H9 (cell line): ENCODE data around the gene KCNJ15. TPM values are rescaled to one million over a fixed set of nuclear protein-coding genes. Genes with fewer than 3 reads are reported as not detected.

Experiments
- DNase-seq: peaks from one replicate; pipeline ENCODE4 v3.0.0-alpha.2; 2017
- H2AFZ ChIP-seq: one replicate; pipeline ENCODE4 v1.6.1; 2013; ENCODE audit warnings: mild to moderate bottlenecking, low read length, control low read depth, moderate library complexity
- H2AK5ac ChIP-seq: 2 replicates; pipeline ENCODE4 v1.6.1; 2013; ENCODE audit warnings: low read length, control low read depth, mixed read lengths; ENCODE audit not compliant: insufficient read length
- H2BK120ac ChIP-seq: one replicate; pipeline ENCODE4 v1.6.1; 2013; ENCODE audit warnings: low read depth, mild to moderate bottlenecking, low read length, control low read depth, inconsistent platforms; ENCODE audit not compliant: poor library complexity, severe bottlenecking
- H2BK12ac ChIP-seq: 2 replicates; pipeline ENCODE4 v1.6.1; 2013; ENCODE audit warnings: low read length, control low read depth, mixed read lengths, low read depth; ENCODE audit not compliant: insufficient read length
- H2BK15ac ChIP-seq: 2 replicates; pipeline ENCODE4 v1.6.1; 2013; ENCODE audit warnings: low read depth, low read length, control low read depth
- H2BK20ac ChIP-seq: one replicate; pipeline ENCODE4 v1.6.1; 2013; ENCODE audit warnings: low read depth, mild to moderate bottlenecking, low read length, control low read depth, inconsistent platforms; ENCODE audit not compliant: poor library complexity, severe bottlenecking
- H2BK5ac ChIP-seq: 2 replicates; pipeline ENCODE4 v1.6.1; 2013; ENCODE audit warnings: low read length, control low read depth, mixed read lengths; ENCODE audit not compliant: insufficient read length
- H3K14ac ChIP-seq: 2 replicates; pipeline ENCODE4 v1.6.1; 2013; ENCODE audit warnings: low read length, control low read depth; ENCODE audit not compliant: insufficient read depth
- H3K18ac ChIP-seq: 2 replicates; pipeline ENCODE4 v1.6.1; 2013; ENCODE audit warnings: low read depth, mild to moderate bottlenecking, mixed read lengths, low read length, control low read depth; ENCODE audit not compliant: insufficient read length
- H3K23ac ChIP-seq: 2 replicates; pipeline ENCODE4 v1.6.1; 2013; ENCODE audit warnings: low read length, control low read depth, mixed read lengths, low read depth; ENCODE audit not compliant: insufficient read length
- H3K23me2 ChIP-seq: 2 replicates; pipeline ENCODE4 v1.6.1; 2013; ENCODE audit warnings: low read depth, mild to moderate bottlenecking, mixed read lengths, low read length, control low read depth; ENCODE audit not compliant: insufficient read length, poor library complexity, severe bottlenecking
- H3K27ac ChIP-seq: 2 replicates; pipeline ENCODE4 v1.5.1; 2013; ENCODE audit warnings: low read length, control low read depth, mixed read lengths, low read depth; ENCODE audit not compliant: insufficient read length
- H3K27me3 ChIP-seq: 2 replicates; pipeline ENCODE4 v1.6.1; 2013; ENCODE audit warnings: low read length, control low read depth, inconsistent platforms; ENCODE audit not compliant: insufficient read depth
- H3K4ac ChIP-seq: 2 replicates; pipeline ENCODE4 v1.6.1; 2013; ENCODE audit warnings: low read depth, mild to moderate bottlenecking, control low read depth, inconsistent platforms, low read length, moderate library complexity
- H3K4me1 ChIP-seq: 2 replicates; pipeline ENCODE4 v1.6.1; 2013; ENCODE audit warnings: low read length, control low read depth, inconsistent platforms; ENCODE audit not compliant: insufficient read depth
- H3K4me2 ChIP-seq: 2 replicates; pipeline ENCODE4 v1.6.1; 2013; ENCODE audit warnings: low read length, control low read depth, mixed read lengths; ENCODE audit not compliant: insufficient read length, insufficient read depth
- H3K56ac ChIP-seq: 2 replicates; pipeline ENCODE4 v1.6.1; 2013; ENCODE audit warnings: low read depth, mild to moderate bottlenecking, mixed read lengths, low read length, control low read depth; ENCODE audit not compliant: insufficient read length
- H3K79me1 ChIP-seq: 2 replicates; pipeline ENCODE4 v1.6.1; 2013; ENCODE audit warnings: low read depth, mild to moderate bottlenecking, moderate library complexity, low read length, control low read depth, inconsistent platforms; ENCODE audit not compliant: insufficient read depth, poor library complexity, severe bottlenecking
- H3K79me2 ChIP-seq: 2 replicates; pipeline ENCODE4 v1.6.1; 2013; ENCODE audit warnings: low read length, control low read depth, inconsistent platforms; ENCODE audit not compliant: insufficient read depth
- H3K9ac ChIP-seq: 2 replicates; pipeline ENCODE4 v1.6.1; 2013; ENCODE audit warnings: low read length, control low read depth, mixed read lengths; ENCODE audit not compliant: insufficient read length; ENCODE audit errors: extremely low read depth
- H3K9me3 ChIP-seq: one replicate; pipeline ENCODE4 v1.6.1; 2013; ENCODE audit warnings: low read depth, low read length, inconsistent platforms; ENCODE audit not compliant: control insufficient read depth
- H3T11ph ChIP-seq: one replicate; pipeline ENCODE4 v1.6.1; 2013; ENCODE audit warnings: mild to moderate bottlenecking, low read length, control low read depth, inconsistent platforms
- H4K20me1 ChIP-seq: one replicate; pipeline ENCODE4 v1.6.1; 2013; ENCODE audit not compliant: control insufficient read depth, insufficient read length, insufficient read depth
- H4K5ac ChIP-seq: 2 replicates; pipeline ENCODE4 v1.6.1; 2013; ENCODE audit warnings: low read depth, mild to moderate bottlenecking, mixed read lengths, low read length, control low read depth; ENCODE audit not compliant: insufficient read length
- H4K8ac ChIP-seq: replicated peaks from 2 replicates; pipeline ENCODE4 v1.6.1; 2013; ENCODE audit warnings: low read length, control low read depth, mixed read lengths, low read depth; ENCODE audit not compliant: insufficient read length
- H4K91ac ChIP-seq: 2 replicates; pipeline ENCODE4 v1.6.1; 2013; ENCODE audit warnings: low read depth, mild to moderate bottlenecking, moderate library complexity, mixed read lengths, low read length, control low read depth; ENCODE audit not compliant: insufficient read length
- H3K27ac Mint-ChIP-seq, 3 experiments: 2 replicates in 2 of 3; 3 replicates in 1 of 3; pipeline ENCODE4 v1.8.0; 2020 to 2021; ENCODE audit warnings: mixed read lengths in 3 of 3, mild to moderate bottlenecking in 1 of 3, moderate library complexity in 1 of 3
- H3K27me3 Mint-ChIP-seq: 2 replicates; pipeline ENCODE4 v1.8.0; 2021; ENCODE audit warnings: low read depth, mild to moderate bottlenecking, moderate library complexity, mixed read lengths
- H3K36me3 Mint-ChIP-seq, 3 experiments: 2 replicates in 2 of 3; 3 replicates in 1 of 3; pipeline ENCODE4 v1.8.0; 2020 to 2021; ENCODE audit warnings: low read depth in 3 of 3, mixed read lengths in 3 of 3; ENCODE audit not compliant: insufficient read depth in 1 of 3
- H3K4me1 Mint-ChIP-seq, 2 experiments: 2 replicates each; pipeline ENCODE4 v1.8.0; 2020; ENCODE audit warnings: mixed read lengths in 2 of 2
- H3K4me3 Mint-ChIP-seq, 2 experiments: 2 replicates in 1 of 2; 3 replicates in 1 of 2; pipeline ENCODE4 v1.8.0; 2020 to 2021; ENCODE audit warnings: mild to moderate bottlenecking in 2 of 2, mixed read lengths in 2 of 2, moderate library complexity in 1 of 2
- H3K9me3 Mint-ChIP-seq, 2 experiments: 2 replicates in 1 of 2; 3 replicates in 1 of 2; pipeline ENCODE4 v1.8.0; 2020; ENCODE audit warnings: mild to moderate bottlenecking in 2 of 2, mixed read lengths in 2 of 2, moderate library complexity in 1 of 2
- CTCF ChIP-seq: fragments of 200-600 bp; sonication (generic); conservative IDR thresholded peaks from 3 replicates; pipeline ENCODE4 v1.8.0; 2021; ENCODE audit warnings: antibody characterized with exemption, mild to moderate bottlenecking
- WGBS: extraction: QIAGEN DNeasy Blood & Tissue Kit; methylation state at CpG from one replicate; pipeline ENCODE4 v1.1.7; 2013; ENCODE audit warnings: missing lambda C conversion rate, low lambda C conversion rate, mixed read lengths; ENCODE audit not compliant: insufficient read length; ENCODE audit errors: extremely low coverage; 5-methylcytosine and 5-hydroxymethylcytosine counted together
- total RNA-seq: library from RNA; stranded (reverse); gene quantifications from 2 replicates; pipeline ENCODE4 v1.2.1, GENCODE V29; 2021

KCNJ15 gene
- total RNA-seq, 1 experiment from 2014 or later: not detected

- H3K79me2 ChIP-seq: no peaks in the 10 kb centered on the region
- no peak overlapping the region for H3K4me3 Mint-ChIP-seq
- H4K5ac ChIP-seq: no peak overlapping the region
- no peak overlapping the region for H3K23ac ChIP-seq
- peaks cover 0 to 6% of the 10 kb centered on the region in 2 experiments; a peak in 3 of 5 replicates for H3K9me3 Mint-ChIP-seq
- no peaks in the 10 kb centered on the region for H3K9me3 ChIP-seq
- no peaks in the 10 kb centered on the region; a peak in 1 of 7 replicates for H3K36me3 Mint-ChIP-seq
- H3K4me1 ChIP-seq: no peaks in the 10 kb centered on the region
- H2BK12ac ChIP-seq: no peak overlapping the region
- no CpG with 5 or more reads among the region's 3 CpGs for WGBS
- no peak overlapping the region for H4K91ac ChIP-seq
- no peaks in the 10 kb centered on the region; the same call in 1 of the 2 replicates for H3K27me3 ChIP-seq
- no peak overlapping the region for H3K56ac ChIP-seq
- H4K20me1 ChIP-seq: no peaks in the 10 kb centered on the region
- H3K18ac ChIP-seq: no peak overlapping the region
- no peak overlapping the region for H2BK20ac ChIP-seq
- H2AFZ ChIP-seq: no peak overlapping the region
- no peak overlapping the region for H3K4ac ChIP-seq
- no peak for TF ChIP-seq CTCF
- no peak overlapping the region for H3T11ph ChIP-seq
- no peak overlapping the region for H2AK5ac ChIP-seq
- H2BK15ac ChIP-seq: no peak overlapping the region
- H3K79me1 ChIP-seq: no peaks in the 10 kb centered on the region
- H3K4me2 ChIP-seq: no peak overlapping the region
- H2BK5ac ChIP-seq: no peak overlapping the region
- peaks cover 0 to 11% of the 10 kb centered on the region in 2 experiments; a peak in 3 of 4 replicates for H3K4me1 Mint-ChIP-seq
- no peak overlapping the region for H3K14ac ChIP-seq
- DNase-seq: no peak
- no peak overlapping the region for H3K27ac ChIP-seq
- H4K8ac ChIP-seq: no peak overlapping the region
- H3K27ac Mint-ChIP-seq: no peak overlapping the region
- no peak overlapping the region for H3K9ac ChIP-seq
- no peaks in the 10 kb centered on the region for H3K23me2 ChIP-seq
- H2BK120ac ChIP-seq: no peak overlapping the region
- H3K27me3 Mint-ChIP-seq: no peaks in the 10 kb centered on the region; the same call in none of the 2 replicates
These were observed 26.1 kb downstream of the KCNJ15 start for GRCh38 chr21:38282921-38283320.
